MM.1S (cell line): ENCODE results near the gene ESRRB.

ENCODE experiments used
- DNase-seq: peaks from one replicate; pipeline ENCODE4 v3.0.0-alpha.2; 2015
- H2AFZ ChIP-seq: fragments of 300-600 bp; sonication (generic); 2 replicates; pipeline ENCODE4 v1.6.0; 2016; ENCODE audit warnings: antibody characterized with exemption, low read length
- H3F3A ChIP-seq: fragments of 300-600 bp; sonication (generic); 2 replicates; pipeline ENCODE4 v1.6.1; 2016; ENCODE audit warnings: mild to moderate bottlenecking, antibody characterized with exemption, low read length, moderate library complexity, mixed read lengths; ENCODE audit not compliant: insufficient read depth
- H3K27ac ChIP-seq: fragments of 300-600 bp; sonication (generic); 2 replicates; pipeline ENCODE4 v1.5.1; 2016; ENCODE audit warnings: mild to moderate bottlenecking, low read length
- H3K27me3 ChIP-seq: fragments of 300-600 bp; sonication (generic); replicated peaks from 2 replicates; pipeline ENCODE4 v1.6.0; 2016; ENCODE audit warnings: low read length; ENCODE audit not compliant: insufficient read depth
- H3K36me3 ChIP-seq: fragments of 300-600 bp; sonication (generic); replicated peaks from 2 replicates; pipeline ENCODE4 v1.6.1; 2016; ENCODE audit warnings: mild to moderate bottlenecking, low read length, mixed read lengths; ENCODE audit not compliant: insufficient read depth
- H3K4me1 ChIP-seq: fragments of 300-600 bp; sonication (generic); 2 replicates; pipeline ENCODE4 v1.6.1; 2016; ENCODE audit warnings: low read length, mixed read lengths
- H3K4me2 ChIP-seq: fragments of 300-600 bp; sonication (generic); 2 replicates; pipeline ENCODE4 v1.6.0; 2016; ENCODE audit warnings: low read depth, low read length
- H3K4me3 ChIP-seq: fragments of 300-600 bp; sonication (generic); 2 replicates; pipeline ENCODE4 v1.5.1; 2016; ENCODE audit warnings: low read length, mixed read lengths
- H3K79me2 ChIP-seq: fragments of 300-600 bp; sonication (generic); 2 replicates; pipeline ENCODE4 v1.6.1; 2016; ENCODE audit warnings: mixed run types, low read length, mixed read lengths
- H3K9ac ChIP-seq: fragments of 300-600 bp; sonication (generic); 2 replicates; pipeline ENCODE4 v1.6.1; 2016; ENCODE audit warnings: low read length, mixed read lengths
- H3K9me2 ChIP-seq: fragments of 300-600 bp; sonication (generic); replicated peaks from 2 replicates; pipeline ENCODE4 v1.6.1; 2016; ENCODE audit warnings: mild to moderate bottlenecking, low read length, mixed read lengths; ENCODE audit not compliant: insufficient read depth
- H3K9me3 ChIP-seq: fragments of 300-600 bp; sonication (generic); replicated peaks from 2 replicates; pipeline ENCODE4 v1.6.1; 2016; ENCODE audit warnings: mild to moderate bottlenecking, low read length, mixed read lengths; ENCODE audit not compliant: insufficient read depth
- H4K20me1 ChIP-seq: fragments of 300-600 bp; sonication (generic); 2 replicates; pipeline ENCODE4 v1.6.1; 2016; ENCODE audit warnings: mild to moderate bottlenecking, low read length, moderate library complexity, mixed read lengths; ENCODE audit not compliant: insufficient read depth
- CTCF ChIP-seq: fragments of 300-600 bp; sonication (generic); IDR thresholded peaks from 2 replicates; pipeline ENCODE4 v1.5.1; 2016; ENCODE audit warnings: antibody characterized with exemption, low read length, mixed read lengths
- EZH2 ChIP-seq: fragments of 300-600 bp; sonication (generic); optimal IDR thresholded peaks from 2 replicates; pipeline ENCODE3; 2017; ENCODE audit warnings: low read depth, mild to moderate bottlenecking, antibody characterized with exemption, low read length, mixed read lengths
- EZH2phosphoT487 ChIP-seq: fragments of 300-600 bp; sonication (generic); IDR thresholded peaks from 2 replicates; pipeline ENCODE4 v1.6.1; 2018; ENCODE audit warnings: antibody characterized with exemption, low read length

Gene ESRRB

GRCh38 chr14:76349993-76350392 is 25.9 kb upstream of the ESRRB start:
- Histone ChIP-seq H3K9me2 (no peaks in the 10 kb centered on the region), H4K20me1 (no peaks in the 10 kb centered on the region), H3K27me3 (no peaks in the 10 kb centered on the region), H3K36me3 (no peaks in the 10 kb centered on the region), H3F3A (no peaks in the 10 kb centered on the region), H3K79me2 (no peaks in the 10 kb centered on the region), H3K9ac (no peak overlapping the region), H3K9me3 (no peaks in the 10 kb centered on the region), H3K4me3 (no peak overlapping the region), H3K4me1 (no peaks in the 10 kb centered on the region), H3K27ac (no peak overlapping the region), H3K4me2 (no peak overlapping the region), H2AFZ (no peak overlapping the region)
- no peak for DNase-seq
- TF ChIP-seq EZH2phosphoT487 (no peak), CTCF (no peak)

- Histone ChIP-seq H3K27me3 (no peaks in the 10 kb centered on the region), H3K4me2 (no peak overlapping the region), H3K9ac (no peak overlapping the region), H3K4me1 (no peaks in the 10 kb centered on the region), H3K9me3 (no peaks in the 10 kb centered on the region), H3K9me2 (no peaks in the 10 kb centered on the region), H2AFZ (no peak overlapping the region), H3K79me2 (no peaks in the 10 kb centered on the region), H3K27ac (no peak overlapping the region), H3K36me3 (no peaks in the 10 kb centered on the region), H3F3A (no peaks in the 10 kb centered on the region), H3K4me3 (no peak overlapping the region), H4K20me1 (no peaks in the 10 kb centered on the region)
- no peak for DNase-seq
- TF ChIP-seq EZH2 = no peak
- TF ChIP-seq EZH2phosphoT487 = no peak
- TF ChIP-seq CTCF = no peak
Measured at GRCh38 chr14:76350671-76351070, 25.3 kb upstream of the ESRRB start.

- Histone ChIP-seq H3F3A (no peaks in the 10 kb centered on the region), H3K4me2 (no peak overlapping the region)
Measured at GRCh38 chr14:76351941-76352340, 24.0 kb upstream of the ESRRB start.

More at GRCh38 chr14:76351941-76352340, 24.0 kb upstream of the ESRRB start:
- DNase-seq = no peak
- no peaks in the 10 kb centered on the region for H3K9me3 ChIP-seq
- no peak overlapping the region for H3K27ac ChIP-seq
- H2AFZ ChIP-seq = no peak overlapping the region
- no peaks in the 10 kb centered on the region for H3K9me2 ChIP-seq
- H3K4me3 ChIP-seq = no peak overlapping the region
- H3K79me2 ChIP-seq = no peaks in the 10 kb centered on the region
- TF ChIP-seq EZH2 (no peak), EZH2phosphoT487 (no peak), CTCF (no peak)
- H3K36me3 ChIP-seq = no peaks in the 10 kb centered on the region
- no peaks in the 10 kb centered on the region for H3K4me1 ChIP-seq
- H3K27me3 ChIP-seq = no peaks in the 10 kb centered on the region
- H4K20me1 ChIP-seq = no peaks in the 10 kb centered on the region
- no peak overlapping the region for H3K9ac ChIP-seq
